SK-N-SH treated with all-trans-retinoic acid at 6 μM for 48 hours (cell line): ENCODE measurements around the gene AAK1.

Experiments used
- ATAC-seq: fragments of 200-7000 bp; cut with Tn5 transposase; 3 replicates; pipeline ENCODE4 v1.9.1; 2020; ENCODE audit warnings: mild to moderate bottlenecking, moderate library complexity
- BACH2 ChIP-seq: fragments of 250-450 bp; sonication (Bioruptor Pico); IDR thresholded peaks from 2 replicates; pipeline ENCODE4 v1.9.0; 2021; ENCODE audit warnings: mild to moderate bottlenecking, borderline replicate concordance
- CSDC2 ChIP-seq: fragments of 250-450 bp; sonication (Bioruptor Pico); IDR thresholded peaks from 2 replicates; pipeline ENCODE4 v1.5.0; 2020; ENCODE audit warnings: mild to moderate bottlenecking, moderate library complexity
- ISL1 ChIP-seq: fragments of 250-450 bp; sonication (Bioruptor Pico); IDR thresholded peaks from 2 replicates; pipeline ENCODE4 v2.1.2; 2022; ENCODE audit warnings: mild to moderate bottlenecking, moderate library complexity
- OSR1 ChIP-seq: fragments of 250-450 bp; sonication (Bioruptor Pico); IDR thresholded peaks from 2 replicates; pipeline ENCODE4 v1.8.0; 2022; ENCODE audit warnings: moderate library complexity, mild to moderate bottlenecking, inconsistent platforms
- PATZ1 ChIP-seq: fragments of 250-450 bp; sonication (Bioruptor Pico); IDR thresholded peaks from 2 replicates; pipeline ENCODE4 v1.8.0; 2020; ENCODE audit warnings: mild to moderate bottlenecking, moderate library complexity, borderline replicate concordance
- PPARA ChIP-seq: fragments of 250-450 bp; sonication (Bioruptor Pico); IDR thresholded peaks from 2 replicates; pipeline ENCODE4 v1.5.0; 2020; ENCODE audit warnings: mild to moderate bottlenecking, borderline replicate concordance
- RARB ChIP-seq: fragments of 250-450 bp; sonication (Bioruptor Pico); IDR thresholded peaks from 2 replicates; pipeline ENCODE4 v1.8.0; 2021; ENCODE audit warnings: mild to moderate bottlenecking, moderate library complexity
- SNAI2 ChIP-seq: fragments of 250-450 bp; sonication (Bioruptor Pico); IDR thresholded peaks from 2 replicates; pipeline ENCODE4 v1.5.0; 2020; ENCODE audit warnings: mild to moderate bottlenecking, moderate library complexity
- TCF4 ChIP-seq: fragments of 250-450 bp; sonication (Bioruptor Pico); IDR thresholded peaks from 2 replicates; pipeline ENCODE4 v1.8.0; 2021; ENCODE audit warnings: mild to moderate bottlenecking, moderate library complexity, borderline replicate concordance
- ZC3H10 ChIP-seq: fragments of 250-450 bp; sonication (Bioruptor Pico); IDR thresholded peaks from 2 replicates; pipeline ENCODE4 v1.5.1; 2021; ENCODE audit warnings: mild to moderate bottlenecking, moderate library complexity
- ZFP30 ChIP-seq: fragments of 450-650 bp; formaldehyde crosslinking; IDR thresholded peaks from 2 replicates; pipeline ENCODE4 v1.5.0; 2022; ENCODE audit warnings: mild to moderate bottlenecking, moderate library complexity
- ZNF565 ChIP-seq: fragments of 450-650 bp; formaldehyde crosslinking; conservative IDR thresholded peaks from 2 replicates; pipeline ENCODE4 v1.5.0; 2020; ENCODE audit warnings: low read depth, mild to moderate bottlenecking, moderate library complexity
- ZNF8 ChIP-seq: fragments of 450-650 bp; formaldehyde crosslinking; IDR thresholded peaks from 2 replicates; pipeline ENCODE4 v1.5.0; 2020; ENCODE audit warnings: mild to moderate bottlenecking, moderate library complexity
- TF ChIP-seq, protein P1 (sequence below): fragments of 250-450 bp; sonication (Bioruptor Pico); IDR thresholded peaks from 2 replicates; pipeline ENCODE4 v1.8.0; 2021; ENCODE audit warnings: low read depth, mild to moderate bottlenecking, moderate library complexity, borderline replicate concordance
- TF ChIP-seq, protein P2 (sequence below): fragments of 250-450 bp; sonication (Bioruptor Pico); IDR thresholded peaks from 2 replicates; pipeline ENCODE4 v1.5.0; 2020; ENCODE audit warnings: mild to moderate bottlenecking, moderate library complexity
- TF ChIP-seq, protein P3 (sequence below): fragments of 250-450 bp; sonication (Bioruptor Pico); IDR thresholded peaks from 2 replicates; pipeline ENCODE4 v1.5.1; 2020; ENCODE audit warnings: low read depth, mild to moderate bottlenecking, moderate library complexity
- TF ChIP-seq, protein P4 (sequence below): fragments of 250-450 bp; sonication (Bioruptor Pico); IDR thresholded peaks from 2 replicates; pipeline ENCODE4 v1.5.1; 2021; ENCODE audit warnings: mild to moderate bottlenecking, moderate library complexity

Gene AAK1

GRCh38 chr2:69483696-69484095 is 159.8 kb downstream of the AAK1 start:
- TF ChIP-seq TCF4 (CRISPR knock-in tag) (no peak), OSR1 (CRISPR knock-in tag) (no peak), SNAI2 (no peak), ZNF565 (CRISPR knock-in tag) (no peak), PATZ1 (CRISPR knock-in tag) (no peak), BACH2 (CRISPR knock-in tag) (no peak), ZC3H10 (no peak)
- TF ChIP-seq, protein P1, sequence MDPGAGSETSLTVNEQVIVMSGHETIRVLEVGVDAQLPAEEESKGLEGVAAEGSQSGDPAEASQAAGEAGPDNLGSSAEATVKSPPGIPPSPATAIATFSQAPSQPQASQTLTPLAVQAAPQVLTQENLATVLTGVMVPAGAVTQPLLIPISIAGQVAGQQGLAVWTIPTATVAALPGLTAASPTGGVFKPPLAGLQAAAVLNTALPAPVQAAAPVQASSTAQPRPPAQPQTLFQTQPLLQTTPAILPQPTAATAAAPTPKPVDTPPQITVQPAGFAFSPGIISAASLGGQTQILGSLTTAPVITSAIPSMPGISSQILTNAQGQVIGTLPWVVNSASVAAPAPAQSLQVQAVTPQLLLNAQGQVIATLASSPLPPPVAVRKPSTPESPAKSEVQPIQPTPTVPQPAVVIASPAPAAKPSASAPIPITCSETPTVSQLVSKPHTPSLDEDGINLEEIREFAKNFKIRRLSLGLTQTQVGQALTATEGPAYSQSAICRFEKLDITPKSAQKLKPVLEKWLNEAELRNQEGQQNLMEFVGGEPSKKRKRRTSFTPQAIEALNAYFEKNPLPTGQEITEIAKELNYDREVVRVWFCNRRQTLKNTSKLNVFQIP (CRISPR knock-in tag): no peak
- TF ChIP-seq, protein P2, sequence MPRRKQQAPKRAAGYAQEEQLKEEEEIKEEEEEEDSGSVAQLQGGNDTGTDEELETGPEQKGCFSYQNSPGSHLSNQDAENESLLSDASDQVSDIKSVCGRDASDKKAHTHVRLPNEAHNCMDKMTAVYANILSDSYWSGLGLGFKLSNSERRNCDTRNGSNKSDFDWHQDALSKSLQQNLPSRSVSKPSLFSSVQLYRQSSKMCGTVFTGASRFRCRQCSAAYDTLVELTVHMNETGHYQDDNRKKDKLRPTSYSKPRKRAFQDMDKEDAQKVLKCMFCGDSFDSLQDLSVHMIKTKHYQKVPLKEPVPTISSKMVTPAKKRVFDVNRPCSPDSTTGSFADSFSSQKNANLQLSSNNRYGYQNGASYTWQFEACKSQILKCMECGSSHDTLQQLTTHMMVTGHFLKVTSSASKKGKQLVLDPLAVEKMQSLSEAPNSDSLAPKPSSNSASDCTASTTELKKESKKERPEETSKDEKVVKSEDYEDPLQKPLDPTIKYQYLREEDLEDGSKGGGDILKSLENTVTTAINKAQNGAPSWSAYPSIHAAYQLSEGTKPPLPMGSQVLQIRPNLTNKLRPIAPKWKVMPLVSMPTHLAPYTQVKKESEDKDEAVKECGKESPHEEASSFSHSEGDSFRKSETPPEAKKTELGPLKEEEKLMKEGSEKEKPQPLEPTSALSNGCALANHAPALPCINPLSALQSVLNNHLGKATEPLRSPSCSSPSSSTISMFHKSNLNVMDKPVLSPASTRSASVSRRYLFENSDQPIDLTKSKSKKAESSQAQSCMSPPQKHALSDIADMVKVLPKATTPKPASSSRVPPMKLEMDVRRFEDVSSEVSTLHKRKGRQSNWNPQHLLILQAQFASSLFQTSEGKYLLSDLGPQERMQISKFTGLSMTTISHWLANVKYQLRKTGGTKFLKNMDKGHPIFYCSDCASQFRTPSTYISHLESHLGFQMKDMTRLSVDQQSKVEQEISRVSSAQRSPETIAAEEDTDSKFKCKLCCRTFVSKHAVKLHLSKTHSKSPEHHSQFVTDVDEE (CRISPR knock-in tag): no peak
- TF ChIP-seq, protein P3, sequence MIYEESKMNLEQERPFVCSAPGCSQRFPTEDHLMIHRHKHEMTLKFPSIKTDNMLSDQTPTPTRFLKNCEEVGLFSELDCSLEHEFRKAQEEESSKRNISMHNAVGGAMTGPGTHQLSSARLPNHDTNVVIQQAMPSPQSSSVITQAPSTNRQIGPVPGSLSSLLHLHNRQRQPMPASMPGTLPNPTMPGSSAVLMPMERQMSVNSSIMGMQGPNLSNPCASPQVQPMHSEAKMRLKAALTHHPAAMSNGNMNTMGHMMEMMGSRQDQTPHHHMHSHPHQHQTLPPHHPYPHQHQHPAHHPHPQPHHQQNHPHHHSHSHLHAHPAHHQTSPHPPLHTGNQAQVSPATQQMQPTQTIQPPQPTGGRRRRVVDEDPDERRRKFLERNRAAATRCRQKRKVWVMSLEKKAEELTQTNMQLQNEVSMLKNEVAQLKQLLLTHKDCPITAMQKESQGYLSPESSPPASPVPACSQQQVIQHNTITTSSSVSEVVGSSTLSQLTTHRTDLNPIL (CRISPR knock-in tag): no peak
- ATAC-seq: no peak

GRCh38 chr2:69483024-69483423 is 160.5 kb downstream of the AAK1 start:
- TF ChIP-seq, protein P4, sequence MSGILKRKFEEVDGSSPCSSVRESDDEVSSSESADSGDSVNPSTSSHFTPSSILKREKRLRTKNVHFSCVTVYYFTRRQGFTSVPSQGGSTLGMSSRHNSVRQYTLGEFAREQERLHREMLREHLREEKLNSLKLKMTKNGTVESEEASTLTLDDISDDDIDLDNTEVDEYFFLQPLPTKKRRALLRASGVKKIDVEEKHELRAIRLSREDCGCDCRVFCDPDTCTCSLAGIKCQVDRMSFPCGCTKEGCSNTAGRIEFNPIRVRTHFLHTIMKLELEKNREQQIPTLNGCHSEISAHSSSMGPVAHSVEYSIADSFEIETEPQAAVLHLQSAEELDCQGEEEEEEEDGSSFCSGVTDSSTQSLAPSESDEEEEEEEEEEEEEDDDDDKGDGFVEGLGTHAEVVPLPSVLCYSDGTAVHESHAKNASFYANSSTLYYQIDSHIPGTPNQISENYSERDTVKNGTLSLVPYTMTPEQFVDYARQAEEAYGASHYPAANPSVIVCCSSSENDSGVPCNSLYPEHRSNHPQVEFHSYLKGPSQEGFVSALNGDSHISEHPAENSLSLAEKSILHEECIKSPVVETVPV (CRISPR knock-in tag): no peak
- TF ChIP-seq ZFP30 (CRISPR knock-in tag): no peak
- no peak for TF ChIP-seq ZNF8 (CRISPR knock-in tag)
- TF ChIP-seq ZNF565 (CRISPR knock-in tag): no peak
- no peak for TF ChIP-seq PATZ1 (CRISPR knock-in tag)
- TF ChIP-seq, all 23 proteins: peak for 0
- ATAC-seq: no peak

DNA sequence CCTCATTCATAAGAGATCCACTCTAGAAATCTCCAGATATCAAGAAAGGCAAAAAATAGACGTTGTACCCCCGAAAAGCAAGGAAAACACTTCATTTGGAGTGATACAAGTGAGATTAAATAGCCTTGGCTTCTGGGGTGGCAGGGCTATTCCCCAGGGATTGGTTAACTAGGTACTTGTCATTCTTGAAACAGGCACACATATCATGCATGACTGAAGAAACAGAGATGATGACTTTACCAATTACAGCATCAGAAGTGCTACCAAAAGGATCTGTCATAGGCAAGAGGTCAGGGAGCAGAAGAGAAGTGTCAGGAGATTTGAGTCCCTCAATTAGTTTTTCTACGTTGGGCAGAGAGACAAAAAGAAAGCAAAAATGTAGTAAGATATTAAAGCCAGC is 161.1 kb downstream of the AAK1 start:
- no peak for ATAC-seq
- TF ChIP-seq, protein P2 (CRISPR knock-in tag): no peak
- no peak for TF ChIP-seq ZNF8 (CRISPR knock-in tag)
- no peak for TF ChIP-seq RARB (CRISPR knock-in tag)
- TF ChIP-seq, protein P3 (CRISPR knock-in tag): no peak
- no peak for TF ChIP-seq PATZ1 (CRISPR knock-in tag)
- no peak for TF ChIP-seq ISL1 (CRISPR knock-in tag)
- no peak for TF ChIP-seq PPARA (CRISPR knock-in tag)
- TF ChIP-seq CSDC2 (CRISPR knock-in tag): no peak
